Measurements from ENCODE around the gene SNHG17.
"Not testable (repeated sequence)": the region's sequence is repeated elsewhere in the genome, so short reads cannot be mapped to it uniquely, and the experiment has no call there.

- not testable (repeated sequence) for TF ChIP-seq CTCF (conservative IDR thresholded peaks at IDR 0.05; ENCODE audit: low read depth, low read length); SMC3 (IDR thresholded peaks at IDR 0.05; ENCODE audit: low read depth, low read length); RFX5 (IDR thresholded peaks at IDR 0.05; ENCODE audit: low read depth, low read length); RCOR1 (IDR thresholded peaks at IDR 0.05; ENCODE audit: insufficient replicate concordance, low read length); CEBPB (IDR thresholded peaks at IDR 0.05; ENCODE audit: low read depth, low read length); MAFK (IDR thresholded peaks at IDR 0.05; ENCODE audit: low read depth, low read length); POLR2A (IDR thresholded peaks at IDR 0.05; ENCODE audit: low read depth, low read length); USF2 (IDR thresholded peaks at IDR 0.05; ENCODE audit: low read depth, low read length); FOS (IDR thresholded peaks at IDR 0.05; ENCODE audit: low read depth, low read length); MXI1 (IDR thresholded peaks at IDR 0.05; ENCODE audit: borderline replicate concordance, low read depth, low read length); RAD21 (IDR thresholded peaks at IDR 0.05; ENCODE audit: low read length); CHD1 (IDR thresholded peaks at IDR 0.05; ENCODE audit: low read depth, low read length); BHLHE40 (IDR thresholded peaks at IDR 0.05; ENCODE audit: low read depth, low read length)
These were observed 57.3 kb downstream of the SNHG17 start for GRCh38 chr20:38377838-38378237.
